ENCODE results near the gene RFX7.
A peak's percentile ranks its signal among the peaks of the same experiment; 100 is the strongest.

The RFX7 gene

GRCh38 chr15:56058986-56059385, 184.7 kb downstream of the RFX7 start:
- Histone ChIP-seq H3K79me1 (ENCODE audit: low read length) (peaks cover 4% of the 10 kb centered on the region), H3K18ac (ENCODE audit: low read length) (no peak overlapping the region), H2BK120ac (ENCODE audit: insufficient read depth, low read length, poor library complexity) (no peak overlapping the region), H2AFZ (ENCODE audit: insufficient read depth, low read length, poor library complexity) (no peak overlapping the region), H3K4me1 (ENCODE audit: control insufficient read depth in 1 of 2, insufficient read depth in 2 of 2, low read length in 2 of 2) (peaks cover 2 to 10% of the 10 kb centered on the region in 2 experiments), H3K23ac (ENCODE audit: low read length) (no peak overlapping the region), H4K12ac (ENCODE audit: low read depth, low read length) (no peak overlapping the region), H3K4me3 (ENCODE audit: low read depth, low read length) (no peak overlapping the region), H3K14ac (ENCODE audit: low read length) (no peak overlapping the region), H3K36me3 (ENCODE audit: control insufficient read depth in 1 of 2, insufficient read depth in 2 of 2, low read length in 2 of 2) (no peaks in the 10 kb centered on the region), H3K4me2 (ENCODE audit: low read length) (no peak overlapping the region), H2BK12ac (ENCODE audit: low read length) (no peak overlapping the region), H3K27ac (ENCODE audit: low read depth, low read length) (no peak overlapping the region), H2BK5ac (ENCODE audit: low read depth, low read length, poor library complexity) (no peak overlapping the region), H3K27me3 (ENCODE audit: insufficient read depth, low read length) (no peaks in the 10 kb centered on the region), H3K9me3 (ENCODE audit: insufficient read depth, low read depth, low read length) (no peaks in the 10 kb centered on the region), H3K4ac (ENCODE audit: low read depth, low read length) (no peak overlapping the region), H4K8ac (ENCODE audit: low read depth, low read length) (no peak overlapping the region), H2AK5ac (ENCODE audit: low read length) (no peak overlapping the region), H4K91ac (ENCODE audit: low read depth, low read length) (no peak overlapping the region), H3K9ac (ENCODE audit: low read length) (no peak overlapping the region), H3K79me2 (ENCODE audit: control insufficient read depth, insufficient read depth, low read length, poor library complexity) (no peaks in the 10 kb centered on the region)
- WGBS (ENCODE audit: extremely low coverage, insufficient coverage, insufficient read length) = no CpG with 5 or more reads among the region's 2 CpGs
- no peak for DNase-seq

GRCh38 chr15:56056626-56057025, 187.1 kb downstream of the RFX7 start:
- no peak overlapping the region for H4K91ac ChIP-seq (ENCODE audit: low read depth, low read length)
- H4K12ac ChIP-seq (ENCODE audit: low read depth, low read length) = no peak overlapping the region
- no peak overlapping the region for H2AFZ ChIP-seq (ENCODE audit: insufficient read depth, low read length, poor library complexity)
- no peak overlapping the region for H3K4me3 ChIP-seq (ENCODE audit: low read depth, low read length)
- H3K14ac ChIP-seq (ENCODE audit: low read length) = no peak overlapping the region
- no peaks in the 10 kb centered on the region for H3K36me3 ChIP-seq (ENCODE audit: control insufficient read depth in 1 of 2, insufficient read depth in 2 of 2, low read length in 2 of 2)
- no peak overlapping the region for H3K9ac ChIP-seq (ENCODE audit: low read length)
- no peak overlapping the region for H4K8ac ChIP-seq (ENCODE audit: low read depth, low read length)
- H3K79me1 ChIP-seq (ENCODE audit: low read length) = peaks cover 8% of the 10 kb centered on the region
- no peak overlapping the region for H3K23ac ChIP-seq (ENCODE audit: low read length)
- H2AK5ac ChIP-seq (ENCODE audit: low read length) = no peak overlapping the region
- H3K4ac ChIP-seq (ENCODE audit: low read depth, low read length) = no peak overlapping the region
- H3K18ac ChIP-seq (ENCODE audit: low read length) = no peak overlapping the region
- DNase-seq = no peak
- peaks cover 2 to 10% of the 10 kb centered on the region in 2 experiments for H3K4me1 ChIP-seq (ENCODE audit: control insufficient read depth in 1 of 2, insufficient read depth in 2 of 2, low read length in 2 of 2)
- no peak overlapping the region for H3K4me2 ChIP-seq (ENCODE audit: low read length)
- no peaks in the 10 kb centered on the region for H3K79me2 ChIP-seq (ENCODE audit: control insufficient read depth, insufficient read depth, low read length, poor library complexity)
- H3K27ac ChIP-seq (ENCODE audit: low read depth, low read length) = no peak overlapping the region
- no peaks in the 10 kb centered on the region for H3K9me3 ChIP-seq (ENCODE audit: insufficient read depth, low read depth, low read length)
- no peak overlapping the region for H2BK120ac ChIP-seq (ENCODE audit: insufficient read depth, low read length, poor library complexity)
- WGBS (ENCODE audit: extremely low coverage, insufficient coverage, insufficient read length) = no CpG with 5 or more reads among the region's 7 CpGs
- no peaks in the 10 kb centered on the region for H3K27me3 ChIP-seq (ENCODE audit: insufficient read depth, low read length)
- H2BK12ac ChIP-seq (ENCODE audit: low read length) = no peak overlapping the region
- H2BK5ac ChIP-seq (ENCODE audit: low read depth, low read length, poor library complexity) = no peak overlapping the region

- H2AFZ ChIP-seq (ENCODE audit: insufficient read depth, low read length, poor library complexity) = no peak overlapping the region
- no peak overlapping the region for H4K12ac ChIP-seq (ENCODE audit: low read depth, low read length)
- peaks cover 0 to 8% of the 10 kb centered on the region in 2 experiments for H3K4me1 ChIP-seq (ENCODE audit: control insufficient read depth in 1 of 2, insufficient read depth in 2 of 2, low read length in 2 of 2)
- H3K4me2 ChIP-seq (ENCODE audit: low read length) = no peak overlapping the region
- no peak overlapping the region for H3K23ac ChIP-seq (ENCODE audit: low read length)
- H3K9me3 ChIP-seq (ENCODE audit: insufficient read depth, low read depth, low read length) = peaks cover 2% of the 10 kb centered on the region
- H2BK12ac ChIP-seq (ENCODE audit: low read length) = no peak overlapping the region
- H3K36me3 ChIP-seq (ENCODE audit: control insufficient read depth in 1 of 2, insufficient read depth in 2 of 2, low read length in 2 of 2) = no peaks in the 10 kb centered on the region
- no peak overlapping the region for H4K8ac ChIP-seq (ENCODE audit: low read depth, low read length)
- H3K79me2 ChIP-seq (ENCODE audit: control insufficient read depth, insufficient read depth, low read length, poor library complexity) = no peaks in the 10 kb centered on the region
- no peak overlapping the region for H3K4ac ChIP-seq (ENCODE audit: low read depth, low read length)
- H2AK5ac ChIP-seq (ENCODE audit: low read length) = no peak overlapping the region
- H4K91ac ChIP-seq (ENCODE audit: low read depth, low read length) = peak overlapping the region; percentile 61
- no peak for DNase-seq
- no peak overlapping the region for H2BK5ac ChIP-seq (ENCODE audit: low read depth, low read length, poor library complexity)
- H3K79me1 ChIP-seq (ENCODE audit: low read length) = peaks cover 7% of the 10 kb centered on the region
- H3K18ac ChIP-seq (ENCODE audit: low read length) = no peak overlapping the region
- no peaks in the 10 kb centered on the region for H3K27me3 ChIP-seq (ENCODE audit: insufficient read depth, low read length)
- no peak overlapping the region for H3K9ac ChIP-seq (ENCODE audit: low read length)
- H3K14ac ChIP-seq (ENCODE audit: low read length) = peak overlapping the region; percentile 73
- H2BK120ac ChIP-seq (ENCODE audit: insufficient read depth, low read length, poor library complexity) = peak overlapping the region; percentile 87
- H3K4me3 ChIP-seq (ENCODE audit: low read depth, low read length) = no peak overlapping the region
- H3K27ac ChIP-seq (ENCODE audit: low read depth, low read length) = peak overlapping the region; percentile 71
Measured at GRCh38 chr15:56053046-56053400, 190.7 kb downstream of the RFX7 start.

GRCh38 chr15:56052395-56053045, 191.2 kb downstream of the RFX7 start:
- no peak overlapping the region for H2BK120ac ChIP-seq (ENCODE audit: insufficient read depth, low read length, poor library complexity)
- no peak overlapping the region for H2AK5ac ChIP-seq (ENCODE audit: low read length)
- WGBS (ENCODE audit: extremely low coverage, insufficient coverage, insufficient read length) = no CpG with 5 or more reads among the region's 2 CpGs
- H2BK5ac ChIP-seq (ENCODE audit: low read depth, low read length, poor library complexity) = no peak overlapping the region
- no peak overlapping the region for H4K12ac ChIP-seq (ENCODE audit: low read depth, low read length)
- H2AFZ ChIP-seq (ENCODE audit: insufficient read depth, low read length, poor library complexity) = no peak overlapping the region
- peaks cover 2% of the 10 kb centered on the region for H3K9me3 ChIP-seq (ENCODE audit: insufficient read depth, low read depth, low read length)
- H4K8ac ChIP-seq (ENCODE audit: low read depth, low read length) = no peak overlapping the region
- peak; percentile 93 to 95 for DNase-seq
- H3K27me3 ChIP-seq (ENCODE audit: insufficient read depth, low read length) = no peaks in the 10 kb centered on the region
- no peak overlapping the region for H2BK12ac ChIP-seq (ENCODE audit: low read length)
- H3K79me2 ChIP-seq (ENCODE audit: control insufficient read depth, insufficient read depth, low read length, poor library complexity) = no peaks in the 10 kb centered on the region
- no peak overlapping the region for H3K4ac ChIP-seq (ENCODE audit: low read depth, low read length)
- no peak overlapping the region for H4K91ac ChIP-seq (ENCODE audit: low read depth, low read length)
- no peak overlapping the region for H3K4me3 ChIP-seq (ENCODE audit: low read depth, low read length)
- peaks cover 7% of the 10 kb centered on the region for H3K79me1 ChIP-seq (ENCODE audit: low read length)
- H3K18ac ChIP-seq (ENCODE audit: low read length) = no peak overlapping the region
- no peak overlapping the region for H3K14ac ChIP-seq (ENCODE audit: low read length)
- H3K9ac ChIP-seq (ENCODE audit: low read length) = no peak overlapping the region
- no peak overlapping the region for H3K23ac ChIP-seq (ENCODE audit: low read length)
- H3K27ac ChIP-seq (ENCODE audit: low read depth, low read length) = no peak overlapping the region
- peaks cover 0 to 8% of the 10 kb centered on the region in 2 experiments for H3K4me1 ChIP-seq (ENCODE audit: control insufficient read depth in 1 of 2, insufficient read depth in 2 of 2, low read length in 2 of 2)
- no peaks in the 10 kb centered on the region for H3K36me3 ChIP-seq (ENCODE audit: control insufficient read depth in 1 of 2, insufficient read depth in 2 of 2, low read length in 2 of 2)
- H3K4me2 ChIP-seq (ENCODE audit: low read length) = no peak overlapping the region

Measured in trophoblast cell (in vitro differentiated cells and primary cell).